Measurements from ENCODE around the gene JAM2.
"Not testable (repeated sequence)": the region's sequence is repeated elsewhere in the genome, so short reads cannot be mapped to it uniquely, and the experiment has no call there.

Gene JAM2, protein sequence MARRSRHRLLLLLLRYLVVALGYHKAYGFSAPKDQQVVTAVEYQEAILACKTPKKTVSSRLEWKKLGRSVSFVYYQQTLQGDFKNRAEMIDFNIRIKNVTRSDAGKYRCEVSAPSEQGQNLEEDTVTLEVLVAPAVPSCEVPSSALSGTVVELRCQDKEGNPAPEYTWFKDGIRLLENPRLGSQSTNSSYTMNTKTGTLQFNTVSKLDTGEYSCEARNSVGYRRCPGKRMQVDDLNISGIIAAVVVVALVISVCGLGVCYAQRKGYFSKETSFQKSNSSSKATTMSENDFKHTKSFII

DNA sequence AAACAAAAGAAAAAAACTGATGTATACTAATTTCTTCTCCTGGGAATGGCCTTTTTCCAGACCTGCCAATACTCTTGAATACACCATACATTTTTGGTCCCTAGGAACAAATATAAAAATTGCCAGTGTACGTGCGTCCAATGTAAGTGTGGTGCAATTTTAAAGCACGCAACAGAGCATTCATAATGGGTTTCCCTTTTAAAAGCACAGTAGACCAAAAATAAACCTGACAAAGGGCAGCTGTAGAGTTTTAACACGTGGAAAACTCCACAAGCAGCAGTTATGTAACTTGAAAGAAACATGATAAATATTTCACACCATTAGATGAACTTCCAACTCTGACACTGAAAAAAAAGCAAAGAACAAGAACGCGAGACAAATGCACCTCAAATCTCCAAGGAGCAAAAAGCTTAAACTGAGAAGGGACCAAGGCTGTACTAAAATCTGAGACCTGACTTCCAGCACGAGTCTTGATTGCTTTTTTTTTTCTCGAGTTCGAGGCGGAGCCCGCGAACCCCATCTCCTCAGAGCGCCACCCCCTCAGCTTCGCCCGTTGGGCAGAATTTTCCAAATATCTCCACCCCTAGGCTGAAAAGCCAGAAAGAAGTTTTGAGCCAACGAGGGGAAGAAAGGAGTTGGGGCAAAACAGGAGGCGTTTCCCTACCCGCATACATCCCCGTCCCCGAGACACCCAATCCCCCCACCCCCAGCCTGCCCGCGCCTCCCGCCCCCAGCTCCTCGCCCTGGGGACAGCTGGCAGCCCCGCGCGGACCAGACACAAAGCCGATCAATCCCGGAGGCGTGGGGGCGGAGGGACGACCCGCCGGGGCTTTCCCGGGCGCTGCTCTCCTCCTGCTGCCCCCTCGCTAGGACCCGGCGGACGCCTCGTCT lies at the start of gene JAM2:
Gene JAM2, plus strand, starts transcription at position 599 of the 891 bp plus-strand sequence. CDS start 564 bp downstream, outside the sequence.
- no peak for DNase-seq (ENCODE audit: low read depth)
- H3K4me3 ChIP-seq (ENCODE audit: low read depth, low read length), result peak within 1 kb of the TSS; percentile 72

DNA sequence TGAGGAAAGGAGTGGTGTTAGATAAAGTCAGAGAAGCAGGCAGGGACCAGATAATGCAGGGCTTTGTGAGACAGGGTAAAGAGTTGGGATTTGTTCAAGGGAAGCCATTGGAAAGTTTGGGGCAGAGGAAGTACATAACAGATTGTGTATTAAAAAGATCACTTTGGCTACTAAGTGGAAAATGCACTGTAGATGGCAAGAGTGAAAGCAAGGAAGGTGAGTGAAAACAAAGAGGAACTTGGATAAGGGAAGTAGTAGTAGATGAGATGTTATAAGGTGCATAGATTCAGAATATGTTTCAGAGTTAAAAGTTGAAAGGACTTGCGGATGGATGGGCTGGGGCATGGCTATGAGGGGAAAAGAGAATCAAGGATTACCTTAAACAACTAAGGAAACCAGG lies 49.2 kb upstream of the JAM2 start:
- no peak for DNase-seq (ENCODE audit: low read depth)
- H3K4me3 ChIP-seq (ENCODE audit: low read depth, low read length), result no peak overlapping the region

DNA sequence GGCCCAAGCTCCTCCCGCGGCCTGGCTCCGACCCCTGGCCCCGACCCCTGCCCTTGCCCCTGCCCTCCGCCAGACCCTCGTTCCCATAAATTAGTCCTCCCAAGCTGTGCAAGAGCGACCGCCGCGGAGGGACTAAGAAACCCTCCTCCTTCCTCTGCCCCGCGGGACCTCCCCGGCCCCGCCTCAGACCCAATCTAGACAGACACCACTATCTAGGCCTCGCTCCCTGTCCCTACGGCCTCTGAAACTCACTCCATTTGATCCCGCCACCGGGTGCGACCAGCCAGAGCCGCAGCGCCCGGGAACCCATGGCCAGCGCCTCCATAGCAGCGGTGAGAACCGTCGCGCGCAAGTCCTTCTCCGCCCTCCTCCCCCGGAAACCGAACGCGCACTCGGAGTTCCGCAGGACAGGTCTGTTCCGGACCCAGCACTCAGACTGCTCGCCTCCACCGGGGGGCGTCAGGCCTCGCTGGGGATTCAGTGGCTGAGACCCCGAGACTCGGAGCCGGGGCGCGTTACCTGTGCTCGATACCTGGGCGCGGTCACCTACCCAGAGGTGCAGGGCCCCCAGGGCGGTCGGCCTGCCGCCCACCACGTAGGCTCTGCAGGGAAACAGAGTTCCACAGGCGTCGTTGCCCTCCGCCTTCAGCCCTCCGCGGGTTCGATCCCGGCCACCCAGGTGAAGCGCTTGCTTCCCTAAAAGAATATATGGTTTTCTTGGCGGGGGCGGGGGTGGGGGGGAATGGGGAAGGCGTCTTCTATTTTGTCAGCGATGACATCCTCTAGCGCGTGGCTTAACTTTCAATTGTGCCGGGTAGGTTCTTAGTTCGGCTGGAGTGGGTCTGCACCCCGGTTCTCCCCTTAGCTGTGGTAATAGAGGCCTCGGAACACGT lies 31.7 kb upstream of the JAM2 start, which contains the start of gene MRPL39:
Gene MRPL39, minus strand, starts transcription at position 331 of the 893 bp plus-strand sequence. Its CDS starts 6 bp downstream, at position 325.
- peak; percentile 72 for DNase-seq (ENCODE audit: low read depth)
- peak within 1 kb of the TSS; percentile 87 for H3K4me3 ChIP-seq (ENCODE audit: low read depth, low read length)

DNA sequence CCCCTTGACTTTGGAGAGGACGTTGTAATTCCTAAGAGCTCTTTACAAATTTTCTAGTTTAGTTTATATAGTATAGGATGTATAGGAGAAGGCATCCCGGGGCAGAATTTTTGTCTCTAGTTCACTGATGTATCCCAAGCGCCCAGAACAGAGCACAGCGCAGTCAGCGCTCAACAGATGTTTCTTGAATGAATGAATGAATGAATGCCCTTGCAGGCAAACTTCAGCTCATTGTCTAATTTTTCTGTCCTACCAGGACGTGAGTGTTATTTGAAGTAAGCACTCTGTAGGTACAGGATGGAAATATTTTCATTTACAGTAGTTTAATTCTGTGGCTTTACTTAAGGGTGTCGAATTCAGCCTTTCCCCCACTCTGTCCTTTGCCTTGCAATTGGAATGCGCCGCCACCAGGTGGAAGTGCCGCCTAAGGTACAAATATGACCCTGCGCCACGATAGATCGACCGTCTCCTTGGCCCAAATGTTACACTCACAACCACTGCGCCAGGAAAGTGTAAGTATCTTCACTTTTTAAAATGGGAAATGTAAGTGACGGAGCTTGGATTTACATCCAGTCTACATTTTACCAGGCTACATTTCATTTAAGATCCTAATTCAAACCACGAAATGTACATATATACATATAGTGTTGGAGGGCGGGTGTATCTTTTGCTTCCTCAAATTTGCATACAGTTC lies 30.9 kb upstream of the JAM2 start:
- peak overlapping the region; percentile 87 for H3K4me3 ChIP-seq (ENCODE audit: low read depth, low read length)

DNA sequence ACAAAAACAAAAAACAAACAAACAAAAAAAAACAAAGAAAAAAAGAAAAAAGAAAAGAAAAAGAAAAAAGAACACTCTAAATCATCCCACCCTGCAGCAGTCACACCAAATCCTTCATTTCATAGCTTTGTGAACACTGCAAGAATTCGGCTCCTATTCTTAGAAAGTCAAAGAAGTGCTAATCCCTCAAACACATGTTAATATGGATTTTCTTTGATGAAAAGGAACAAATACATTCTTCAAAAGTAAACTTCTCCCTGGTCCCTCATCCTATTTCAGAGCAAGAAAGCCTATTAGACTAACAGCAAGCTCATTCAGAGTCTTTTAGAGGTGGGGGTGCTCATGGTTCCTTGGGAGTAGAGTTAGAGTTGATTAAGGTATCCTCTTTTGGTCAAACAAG lies 24.6 kb upstream of the JAM2 start:
- no peak for DNase-seq (ENCODE audit: low read depth)
- no peak overlapping the region for H3K4me3 ChIP-seq (ENCODE audit: low read depth, low read length)

More for the DNA sequence above, 30.9 kb upstream of the JAM2 start:
- DNase-seq (ENCODE audit: low read depth), result peak; percentile 49

DNA sequence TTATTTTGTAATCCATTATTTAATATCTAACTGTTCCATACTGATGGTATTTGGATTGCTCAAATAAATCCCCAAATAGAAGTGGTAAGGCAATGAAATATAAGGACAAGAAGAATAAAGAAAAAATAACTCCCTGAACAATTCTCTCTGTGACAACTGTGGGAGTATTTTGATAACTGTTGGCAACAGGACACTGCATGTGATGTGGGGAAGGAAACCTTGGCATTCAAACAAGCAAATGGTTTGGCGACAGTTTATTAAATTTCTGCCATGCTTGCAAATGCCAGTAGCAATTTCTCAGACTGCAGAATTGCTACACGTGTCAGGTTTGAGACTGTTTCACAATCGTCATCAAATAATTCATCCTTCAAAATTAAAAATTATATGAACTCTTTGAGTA lies 23.2 kb upstream of the JAM2 start:
- no peak overlapping the region for H3K4me3 ChIP-seq (ENCODE audit: low read depth, low read length)
- DNase-seq (ENCODE audit: low read depth), result no peak

DNA sequence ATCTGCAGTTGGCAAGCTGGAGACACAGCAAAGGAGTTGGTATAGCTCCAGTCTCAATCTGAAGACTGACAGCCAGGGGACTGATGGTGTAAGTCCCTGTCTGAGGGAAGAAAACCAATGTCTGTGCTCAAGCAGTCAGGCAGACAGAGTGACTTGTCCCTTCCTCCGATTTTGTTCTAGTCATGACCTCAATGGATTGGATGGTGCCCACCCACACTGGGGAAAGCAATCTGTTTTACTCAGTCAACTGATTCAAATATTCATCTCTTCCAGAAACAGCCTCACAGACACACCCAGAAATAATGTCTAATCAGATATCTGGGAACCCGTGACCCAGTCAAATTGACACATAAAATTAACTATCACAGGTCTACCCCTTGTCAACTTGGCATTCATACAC lies 19.9 kb upstream of the JAM2 start:
- DNase-seq (ENCODE audit: low read depth), result no peak
- H3K4me3 ChIP-seq (ENCODE audit: low read depth, low read length), result no peak overlapping the region

DNA sequence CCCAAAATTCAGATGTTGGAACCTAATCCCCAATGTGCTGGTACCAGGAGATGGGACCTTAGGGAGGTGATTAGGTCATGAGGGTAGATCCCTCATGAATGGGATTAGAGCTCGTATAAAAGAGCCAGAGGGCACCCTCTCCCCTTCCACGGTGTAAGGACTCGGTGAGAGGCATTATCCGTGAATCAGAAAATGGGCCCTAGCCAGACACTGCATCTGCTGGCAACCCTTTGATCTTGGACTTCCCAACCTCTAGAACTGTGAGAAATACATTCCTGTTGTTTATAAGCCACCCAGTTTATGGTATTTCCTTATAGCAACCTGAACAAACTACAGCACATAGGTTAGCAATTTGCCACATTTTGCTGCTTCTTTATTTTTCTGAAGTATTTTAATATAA lies 14.5 kb upstream of the JAM2 start:
- DNase-seq (ENCODE audit: low read depth), result no peak
- H3K4me3 ChIP-seq (ENCODE audit: low read depth, low read length), result no peak overlapping the region

DNA sequence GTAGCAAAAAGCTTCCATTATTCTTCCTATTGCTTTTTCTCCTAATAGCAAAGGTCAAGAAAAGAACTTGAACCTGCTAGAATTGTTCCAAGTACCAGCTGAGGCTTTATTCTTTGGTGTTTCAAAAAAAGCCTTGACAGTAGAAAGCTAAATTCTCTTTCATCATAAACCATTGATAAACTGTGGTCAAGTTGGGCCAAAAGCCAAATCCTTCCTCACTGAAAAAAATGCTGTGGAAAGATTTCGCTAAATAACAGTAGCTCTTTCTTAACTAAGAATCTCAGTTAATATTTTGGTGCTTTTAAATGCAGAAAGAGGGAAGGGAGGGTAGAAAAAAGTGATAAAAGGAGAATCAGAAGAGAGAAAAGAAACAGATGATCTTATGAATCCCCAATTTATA lies 14.0 kb upstream of the JAM2 start:
- H3K4me3 ChIP-seq (ENCODE audit: low read depth, low read length), result no peak overlapping the region
- DNase-seq (ENCODE audit: low read depth), result no peak

DNA sequence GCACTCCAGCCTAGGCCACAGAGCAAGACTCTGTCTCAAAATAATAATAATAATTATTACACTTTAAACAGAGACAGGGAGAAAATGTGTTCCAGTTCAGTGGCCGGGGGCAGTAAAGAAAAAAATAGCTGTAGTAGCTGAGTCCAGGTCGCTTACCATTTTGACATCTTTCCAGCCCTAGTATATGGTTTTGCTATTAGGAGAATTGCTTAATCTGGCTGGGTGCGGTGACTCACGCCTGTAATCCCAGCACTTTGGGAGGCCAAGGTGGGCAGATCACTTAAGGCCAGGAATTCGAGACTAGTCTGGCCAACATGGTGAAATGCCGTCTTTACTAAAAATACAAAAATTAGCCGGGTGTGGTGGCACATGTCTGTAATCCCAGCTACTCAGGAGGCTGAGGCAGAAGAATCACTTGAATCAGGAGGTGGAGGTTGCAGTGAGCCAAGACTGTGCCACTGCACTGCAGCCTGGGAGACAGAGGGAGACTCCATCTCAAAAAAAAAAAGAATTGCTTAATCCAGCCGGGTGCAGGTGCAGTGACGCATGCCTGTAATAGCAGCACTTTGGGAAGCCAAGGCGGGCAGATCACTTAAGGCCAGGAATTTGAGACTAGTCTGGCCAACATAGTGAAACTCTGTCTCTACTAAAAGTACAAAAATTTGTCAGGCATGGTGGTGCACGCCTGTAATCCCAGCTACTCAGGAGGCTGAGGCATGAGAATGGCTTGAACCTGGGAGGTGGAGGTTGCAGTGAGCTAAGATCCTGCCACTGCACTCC lies 13.1 kb upstream of the JAM2 start:
- not testable (repeated sequence) for H3K4me3 ChIP-seq (ENCODE audit: low read depth, low read length); DNase-seq (ENCODE audit: low read depth)

DNA sequence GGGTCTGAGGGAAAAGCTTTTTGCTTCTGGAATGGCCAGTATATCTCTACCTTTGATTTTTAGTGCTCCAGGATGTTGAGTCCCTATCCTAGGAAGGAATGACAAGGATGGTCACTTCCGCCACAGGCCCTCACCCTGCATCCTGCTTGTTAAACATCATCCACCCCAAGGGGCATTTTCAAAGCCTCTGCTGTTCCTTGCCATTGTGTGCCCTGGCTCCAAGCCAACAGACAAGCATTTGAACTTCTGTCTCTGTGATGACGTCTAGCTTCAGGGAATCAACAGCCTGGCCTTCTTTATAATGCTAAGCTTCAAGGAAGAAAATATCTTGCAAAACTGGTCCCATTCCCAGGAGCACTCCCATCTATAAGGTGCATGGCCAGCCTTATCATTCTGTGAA lies 12.3 kb upstream of the JAM2 start:
- DNase-seq (ENCODE audit: low read depth), result no peak
- H3K4me3 ChIP-seq (ENCODE audit: low read depth, low read length), result no peak overlapping the region

DNA sequence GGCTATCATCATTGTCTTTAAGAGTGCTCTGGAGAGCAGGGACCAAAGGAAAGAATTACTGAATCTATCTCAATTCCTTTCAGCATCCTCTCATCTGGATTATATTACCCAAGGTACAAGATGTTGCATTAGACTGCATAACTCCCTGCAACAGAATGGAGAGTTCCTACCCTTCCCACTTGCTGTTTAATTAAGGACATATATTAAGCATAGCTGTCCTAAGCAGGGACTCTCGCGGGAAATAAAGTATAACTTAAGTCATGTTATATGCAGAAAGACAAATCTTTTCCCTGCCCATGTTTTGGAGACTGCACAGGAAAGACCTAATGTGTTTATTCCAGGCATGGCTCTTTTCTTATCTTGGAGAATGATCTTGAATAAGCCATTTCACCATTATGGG lies 6.8 kb upstream of the JAM2 start:
- H3K4me3 ChIP-seq (ENCODE audit: low read depth, low read length), result no peak overlapping the region

DNA sequence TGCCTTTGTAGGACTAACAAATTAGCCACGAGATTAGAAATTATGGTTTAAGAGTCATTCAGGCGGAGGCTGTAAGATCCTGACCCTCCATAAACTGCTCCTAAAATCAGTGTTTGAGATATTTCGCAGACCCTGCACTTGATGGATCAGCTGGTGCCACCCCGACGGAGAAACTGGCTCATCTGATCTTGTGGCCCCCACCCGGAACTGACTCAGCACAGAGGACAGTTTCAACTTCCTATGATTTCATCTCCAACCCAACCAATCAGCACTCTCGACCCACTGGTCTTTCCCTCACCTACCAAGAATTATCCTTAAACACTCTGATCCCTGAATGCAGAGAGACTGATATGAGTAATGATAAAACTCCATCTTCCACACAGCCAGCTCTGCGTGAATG lies 3.7 kb upstream of the JAM2 start:
- no peak overlapping the region for H3K4me3 ChIP-seq (ENCODE audit: low read depth, low read length)
- DNase-seq (ENCODE audit: low read depth), result no peak

More for the DNA sequence above, 6.8 kb upstream of the JAM2 start:
- DNase-seq (ENCODE audit: low read depth), result no peak

DNA sequence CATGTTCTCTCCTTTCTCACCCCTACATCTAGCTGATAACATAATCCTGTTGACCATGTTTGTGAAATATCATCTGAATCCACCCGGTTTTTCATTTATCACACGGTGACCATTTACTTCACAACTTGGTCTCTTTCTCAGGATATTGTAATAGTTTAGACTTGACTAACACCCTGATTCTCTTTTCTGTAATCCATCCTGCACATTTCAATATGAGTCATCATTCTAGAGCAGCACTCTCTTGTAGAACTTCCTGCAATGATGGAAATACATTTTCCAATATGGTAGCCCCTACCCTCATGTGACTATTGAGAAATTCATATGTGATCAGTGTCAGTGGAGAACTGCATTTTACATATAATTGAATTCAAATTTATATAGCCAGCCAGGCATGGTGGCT lies 2.3 kb upstream of the JAM2 start:
- DNase-seq (ENCODE audit: low read depth), result no peak

DNA sequence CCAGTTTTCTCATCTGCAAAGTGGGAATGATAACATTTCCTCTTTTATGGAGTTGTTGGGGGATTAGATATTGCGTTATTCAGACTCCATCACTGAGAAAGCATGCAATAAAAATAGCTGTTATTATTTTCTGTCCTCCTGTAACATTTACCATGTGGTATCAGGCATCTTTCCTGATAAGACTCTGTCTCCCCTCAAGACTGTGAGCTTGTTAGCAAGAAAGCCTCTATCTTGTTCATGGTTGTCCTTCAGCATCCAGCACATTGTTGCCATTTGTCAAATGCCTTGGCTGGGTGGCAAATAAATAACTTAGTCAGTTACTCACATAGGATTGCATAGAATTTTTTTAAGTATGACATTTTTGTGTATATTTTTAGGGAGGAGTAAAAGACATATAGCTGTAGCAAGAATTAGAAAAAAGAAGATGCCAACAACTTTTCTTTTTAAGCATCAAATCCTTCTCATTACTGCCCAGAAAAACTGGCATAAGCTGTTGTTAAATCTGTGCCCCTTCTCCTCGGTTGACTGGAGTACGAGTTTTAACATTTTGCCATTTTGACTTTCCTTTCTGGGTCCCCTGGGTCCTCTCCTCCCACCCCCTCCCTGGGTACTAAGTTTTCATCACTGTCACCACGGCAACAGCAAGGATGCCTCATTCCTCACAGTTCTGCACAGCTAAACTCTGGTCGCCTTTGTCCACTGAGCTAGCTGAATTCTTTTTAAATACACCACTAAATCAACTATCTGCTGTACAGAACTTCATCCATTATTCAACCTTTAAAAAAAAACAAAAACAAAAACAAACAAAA lies 1.0 kb upstream of the JAM2 start:
- DNase-seq (ENCODE audit: low read depth), result no peak

More for the DNA sequence above, 2.3 kb upstream of the JAM2 start:
- H3K4me3 ChIP-seq (ENCODE audit: low read depth, low read length), result no peak overlapping the region

DNA sequence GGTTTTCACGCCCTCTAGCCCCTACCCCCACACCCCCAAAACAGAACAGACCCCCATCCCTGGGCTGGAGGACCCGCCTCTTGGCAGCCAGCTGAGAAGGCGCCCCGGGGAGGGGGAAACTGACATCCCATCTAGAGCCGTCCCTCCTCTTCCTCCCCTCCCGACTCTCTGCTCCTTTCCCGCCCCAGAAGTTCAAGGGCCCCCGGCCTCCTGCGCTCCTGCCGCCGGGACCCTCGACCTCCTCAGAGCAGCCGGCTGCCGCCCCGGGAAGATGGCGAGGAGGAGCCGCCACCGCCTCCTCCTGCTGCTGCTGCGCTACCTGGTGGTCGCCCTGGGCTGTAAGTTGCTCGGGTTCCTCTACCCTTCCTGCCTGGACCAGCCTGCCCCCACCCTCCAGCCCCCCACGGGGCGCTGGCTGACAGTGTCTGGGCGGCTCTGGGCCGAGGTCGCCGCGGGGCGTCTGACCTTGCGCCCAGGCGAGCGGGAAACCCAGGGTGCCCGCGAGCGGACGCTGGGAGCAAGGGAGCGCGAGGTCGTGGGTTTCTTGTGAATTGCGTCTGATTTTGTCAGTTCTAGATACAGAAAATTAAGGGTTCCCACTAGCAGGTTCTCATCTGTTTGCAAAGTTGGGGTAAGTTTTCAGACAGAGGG lies 618 bp downstream of the JAM2 start:
- DNase-seq (ENCODE audit: low read depth), result no peak
- peak overlapping the region; percentile 72 for H3K4me3 ChIP-seq (ENCODE audit: low read depth, low read length)

More for the DNA sequence above, 1.0 kb upstream of the JAM2 start:
- no peak overlapping the region for H3K4me3 ChIP-seq (ENCODE audit: low read depth, low read length)
